K562 (cell line): Measurements from ENCODE around the gene RNF26. TPM values are rescaled to one million over a fixed set of nuclear protein-coding genes. Genes with fewer than 3 reads are reported as not detected.

Source experiments
- ARID2 ChIP-seq: fragments of 450-650 bp; IDR thresholded peaks from 2 replicates; pipeline ENCODE4 v1.6.1; 2017; ENCODE audit warnings: antibody characterized with exemption, mild to moderate bottlenecking
- ATF7 ChIP-seq: fragments of 450-650 bp; IDR thresholded peaks from 2 replicates; pipeline ENCODE4 v1.7.1; 2014; ENCODE audit warnings: mild to moderate bottlenecking, moderate library complexity
- CBFB ChIP-seq: sonication (generic); formaldehyde crosslinking; IDR thresholded peaks from 2 replicates; pipeline ENCODE4 v1.4.0; 2020; ENCODE audit warnings: mild to moderate bottlenecking, missing genetic modification reagents
- DACH1 ChIP-seq: fragments of 450-650 bp; IDR thresholded peaks from 2 replicates; pipeline ENCODE4 v1.6.1; 2018; ENCODE audit not compliant: partially characterized antibody
- EP400 ChIP-seq: fragments of 450-650 bp; IDR thresholded peaks from 2 replicates; pipeline ENCODE4 v1.6.1; 2017; ENCODE audit warnings: antibody characterized with exemption, mild to moderate bottlenecking, moderate library complexity
- FOXA1 ChIP-seq: fragments of 450-650 bp; IDR thresholded peaks from 2 replicates; pipeline ENCODE4 v1.6.1; 2016; ENCODE audit warnings: mild to moderate bottlenecking, borderline replicate concordance
- HDAC3 ChIP-seq: fragments of 450-650 bp; IDR thresholded peaks from 2 replicates; pipeline ENCODE4 v1.6.1; 2018; ENCODE audit warnings: borderline replicate concordance, mild to moderate bottlenecking, moderate library complexity; ENCODE audit not compliant: partially characterized antibody
- KAT7 ChIP-seq: sonication (generic); formaldehyde crosslinking; IDR thresholded peaks from 2 replicates; pipeline ENCODE4 v1.8.0; 2022; ENCODE audit warnings: missing genetic modification reagents, mild to moderate bottlenecking, borderline replicate concordance
- MEF2D ChIP-seq: conservative IDR thresholded peaks from 2 replicates; pipeline ENCODE4 v1.6.1; 2016; ENCODE audit warnings: low read depth, missing genetic modification characterization, missing compliant biosample characterization
- NFE2 ChIP-seq: IDR thresholded peaks from 2 replicates; pipeline ENCODE4 v1.6.1; 2014; ENCODE audit warnings: antibody characterized with exemption, low read depth
- NFE2L1 ChIP-seq: fragments of 450-650 bp; IDR thresholded peaks from 2 replicates; pipeline ENCODE4 v1.6.1; 2016; ENCODE audit warnings: missing genetic modification characterization, low read depth, mild to moderate bottlenecking, missing compliant biosample characterization, moderate library complexity, borderline replicate concordance
- PHF20 ChIP-seq: fragments of 450-650 bp; IDR thresholded peaks from 2 replicates; pipeline ENCODE4 v1.6.1; 2018; ENCODE audit not compliant: partially characterized antibody
- PRMT5 ChIP-seq: sonication (generic); formaldehyde crosslinking; IDR thresholded peaks from 2 replicates; pipeline ENCODE4 v1.5.0; 2020; ENCODE audit warnings: missing genetic modification reagents
- SIN3A ChIP-seq, 2 experiments: fragments of 150-350 bp in 1 of 2; IDR thresholded peaks; 2 replicates each; pipeline ENCODE4 v1.6.1; 2011 to 2016; ENCODE audit warnings: borderline replicate concordance in 2 of 2, low read depth in 2 of 2, low read length in 2 of 2, mild to moderate bottlenecking in 2 of 2, moderate library complexity in 2 of 2; ENCODE audit not compliant: control insufficient read depth in 1 of 2
- SIRT6 ChIP-seq: IDR thresholded peaks from one replicate; pipeline ENCODE4 v1.6.1; 2012; ENCODE audit warnings: low read depth, mild to moderate bottlenecking, control low read depth, inconsistent platforms, low read length, moderate library complexity
- SOX6 ChIP-seq: fragments of 450-650 bp; IDR thresholded peaks from 2 replicates; pipeline ENCODE4 v1.6.1; 2014; ENCODE audit warnings: mild to moderate bottlenecking
- TBP ChIP-seq: optimal IDR thresholded peaks from 2 replicates; pipeline ENCODE3; 2011; ENCODE audit warnings: low read depth, low read length, improper control_type of control experiment
- ZC3H11A ChIP-seq: IDR thresholded peaks from 2 replicates; pipeline ENCODE4 v1.6.1; 2012; ENCODE audit warnings: low read depth, low read length, improper control_type of control experiment
- ZNF175 ChIP-seq: fragments of 200-800 bp; sonication (Bioruptor generic); IDR thresholded peaks from 2 replicates; pipeline ENCODE4 v1.6.1; 2016; ENCODE audit warnings: low read depth, mild to moderate bottlenecking, missing genetic modification characterization, missing compliant biosample characterization
- ZNF311 ChIP-seq: fragments of 250-450 bp; sonication (Bioruptor Pico); IDR thresholded peaks from 2 replicates; pipeline ENCODE4 v1.4.0; 2020; ENCODE audit warnings: mild to moderate bottlenecking, moderate library complexity
- ZNF384 ChIP-seq: IDR thresholded peaks from 2 replicates; pipeline ENCODE4 v1.6.1; 2012; ENCODE audit warnings: low read depth, low read length, improper control_type of control experiment
- ZNF518B ChIP-seq: fragments of 250-450 bp; sonication (Bioruptor Pico); IDR thresholded peaks from 2 replicates; pipeline ENCODE4 v1.5.0; 2021; ENCODE audit warnings: mild to moderate bottlenecking, moderate library complexity
- polyA plus RNA-seq, 8 experiments: library from polyadenylated mRNA; depleted of rRNA in 4 of 8; stranded (reverse) in 5 of 8; unstranded in 3 of 8; fragments of >200 nt; fragmentation: Nextera tagmentation in 2 of 8; fragmentation: Illumina TruSeq in 1 of 8; extraction: Ambion mirVana in 2 of 8; extraction: Trizol in 1 of 8; gene quantifications; 2 replicates each; pipeline versions ENCODE4 v1.2.1 to v1.2.3, GENCODE V29; 2011 to 2014; ENCODE audit warnings: inconsistent platforms in 1 of 8, missing spikeins in 1 of 8
- total RNA-seq, 7 experiments: library from RNA; depleted of rRNA in 6 of 7; stranded (reverse); fragments of >200 nt in 6 of 7; fragmentation: Illumina TruSeq in 2 of 7; extraction: Trizol in 2 of 7; gene quantifications; 2 replicates each; pipeline versions ENCODE4 v1.2.1 to v1.2.3, GENCODE V29; 2011 to 2021; ENCODE audit warnings: low replicate concordance in 1 of 7
- TF ChIP-seq, protein P1 (sequence below): fragments of 250-450 bp; sonication (Bioruptor Pico); IDR thresholded peaks from 2 replicates; pipeline ENCODE4 v1.8.0; 2021; ENCODE audit warnings: moderate library complexity, mild to moderate bottlenecking, inconsistent platforms
- TF ChIP-seq, protein P2 (sequence below): sonication (generic); formaldehyde crosslinking; IDR thresholded peaks from 2 replicates; pipeline ENCODE4 v1.8.0; 2022; ENCODE audit warnings: missing genetic modification reagents, mild to moderate bottlenecking, moderate library complexity, borderline replicate concordance

Gene RNF26
- total and polyA plus RNA-seq, 9 of the 15 experiments (the other 6 are each of a cell fraction or from before 2014, with no cell fraction given), result 5.3 to 53.6 (median 12.7) TPM

- TF ChIP-seq TBP (peak; percentile 9), DACH1 (no peak), CBFB (CRISPR knock-in tag) (no peak), EP400 (no peak), PHF20 (no peak), HDAC3 (no peak), SIRT6 (no peak), MEF2D (tag) (no peak), ZNF518B (no peak), ZNF175 (0 out of 2 replicates have a peak, but pooled peaks have one; percentile 39), NFE2 (no peak), SOX6 (peak; percentile 39; the same call in 1 of the 2 replicates), ARID2 (no peak), FOXA1 (no peak), ZNF311 (CRISPR knock-in tag) (no peak), KAT7 (CRISPR knock-in tag) (no peak), ATF7 (peak; percentile 34; the same call in 1 of the 2 replicates), ZNF384 (no peak), SIN3A (IDR thresholded peaks at IDR 0.05; ENCODE audit: borderline replicate concordance in 2 of 2, control insufficient read depth in 1 of 2, low read depth in 2 of 2, low read length in 2 of 2) (0 out of 4 replicates have a peak, but pooled peaks of 1 of the 2 experiments have one; percentile 17), PRMT5 (CRISPR knock-in tag) (no peak), NFE2L1 (tag) (no peak), ZC3H11A (no peak)
- TF ChIP-seq, protein P1, sequence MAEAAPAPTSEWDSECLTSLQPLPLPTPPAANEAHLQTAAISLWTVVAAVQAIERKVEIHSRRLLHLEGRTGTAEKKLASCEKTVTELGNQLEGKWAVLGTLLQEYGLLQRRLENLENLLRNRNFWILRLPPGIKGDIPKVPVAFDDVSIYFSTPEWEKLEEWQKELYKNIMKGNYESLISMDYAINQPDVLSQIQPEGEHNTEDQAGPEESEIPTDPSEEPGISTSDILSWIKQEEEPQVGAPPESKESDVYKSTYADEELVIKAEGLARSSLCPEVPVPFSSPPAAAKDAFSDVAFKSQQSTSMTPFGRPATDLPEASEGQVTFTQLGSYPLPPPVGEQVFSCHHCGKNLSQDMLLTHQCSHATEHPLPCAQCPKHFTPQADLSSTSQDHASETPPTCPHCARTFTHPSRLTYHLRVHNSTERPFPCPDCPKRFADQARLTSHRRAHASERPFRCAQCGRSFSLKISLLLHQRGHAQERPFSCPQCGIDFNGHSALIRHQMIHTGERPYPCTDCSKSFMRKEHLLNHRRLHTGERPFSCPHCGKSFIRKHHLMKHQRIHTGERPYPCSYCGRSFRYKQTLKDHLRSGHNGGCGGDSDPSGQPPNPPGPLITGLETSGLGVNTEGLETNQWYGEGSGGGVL (CRISPR knock-in tag), result no peak
- TF ChIP-seq, protein P2, sequence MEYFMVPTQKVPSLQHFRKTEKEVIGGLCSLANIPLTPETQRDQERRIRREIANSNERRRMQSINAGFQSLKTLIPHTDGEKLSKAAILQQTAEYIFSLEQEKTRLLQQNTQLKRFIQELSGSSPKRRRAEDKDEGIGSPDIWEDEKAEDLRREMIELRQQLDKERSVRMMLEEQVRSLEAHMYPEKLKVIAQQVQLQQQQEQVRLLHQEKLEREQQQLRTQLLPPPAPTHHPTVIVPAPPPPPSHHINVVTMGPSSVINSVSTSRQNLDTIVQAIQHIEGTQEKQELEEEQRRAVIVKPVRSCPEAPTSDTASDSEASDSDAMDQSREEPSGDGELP (CRISPR knock-in tag), result no peak; the same call in 1 of the 2 replicates
Measured at GRCh38 chr11:119378851-119379465, 44.6 kb downstream of the RNF26 start (continued).
